NCI-H2107 (cell line): ENCODE measurements around the gene PRKAB2.
"Not testable (repeated sequence)": the region's sequence is repeated elsewhere in the genome, so short reads cannot be mapped to it uniquely, and the experiment has no call there.

Experiments
- DNase-seq: peaks from one replicate; lab custom pipeline; 2025; lab: John Stamatoyannopoulos, UW

The PRKAB2 gene

GRCh38 chr1:147171399-147172167 is 687 bp downstream of the PRKAB2 start:
- no peak for DNase-seq

GRCh38 chr1:147169840-147170674 is 2.2 kb downstream of the PRKAB2 start:
- DNase-seq: no peak

- DNase-seq: no peak
Measured at GRCh38 chr1:147169171-147169570, 3.1 kb downstream of the PRKAB2 start.

- DNase-seq: no peak
Measured at GRCh38 chr1:147168626-147169058, 3.6 kb downstream of the PRKAB2 start.

- no peak for DNase-seq
Measured at GRCh38 chr1:147167365-147167764, 4.9 kb downstream of the PRKAB2 start.

- no peak for DNase-seq
Measured at GRCh38 chr1:147163019-147163418, 9.3 kb downstream of the PRKAB2 start.

GRCh38 chr1:147162093-147162492 is 10.2 kb downstream of the PRKAB2 start:
- no peak for DNase-seq

- not testable (repeated sequence) for DNase-seq
Measured at GRCh38 chr1:147157116-147157515, 15.2 kb downstream of the PRKAB2 start.

- no peak for DNase-seq
Measured at GRCh38 chr1:147156642-147157041, 15.6 kb downstream of the PRKAB2 start.

GRCh38 chr1:147152772-147153171 is 19.5 kb downstream of the PRKAB2 start:
- DNase-seq: no peak

- no peak for DNase-seq
Measured at GRCh38 chr1:147151244-147151643, 21.0 kb downstream of the PRKAB2 start.

- no peak for DNase-seq
Measured at GRCh38 chr1:147142886-147143285, 29.4 kb downstream of the PRKAB2 start.

- DNase-seq: not testable (repeated sequence)
Measured at GRCh38 chr1:147130721-147131120, 41.5 kb downstream of the PRKAB2 start.

- no peak for DNase-seq
Measured at GRCh38 chr1:147129116-147129873, 43.0 kb downstream of the PRKAB2 start.

- no peak for DNase-seq
Measured at GRCh38 chr1:147124266-147124665, 48.0 kb downstream of the PRKAB2 start.

- no peak for DNase-seq
Measured at GRCh38 chr1:147117109-147117508, 55.2 kb downstream of the PRKAB2 start.

- DNase-seq: no peak
Measured at GRCh38 chr1:147115496-147115895, 56.8 kb downstream of the PRKAB2 start.

- DNase-seq: not testable (repeated sequence)
Measured at GRCh38 chr1:147115079-147115478, 57.2 kb downstream of the PRKAB2 start.

GRCh38 chr1:147114353-147114752 is 57.9 kb downstream of the PRKAB2 start:
- not testable (repeated sequence) for DNase-seq

GRCh38 chr1:147111381-147112130 is 60.7 kb downstream of the PRKAB2 start:
- no peak for DNase-seq

- no peak for DNase-seq
Measured at GRCh38 chr1:147110872-147111271, 61.4 kb downstream of the PRKAB2 start.

GRCh38 chr1:147110434-147110833 is 61.8 kb downstream of the PRKAB2 start:
- DNase-seq: no peak
